ENCODE measurements around the gene PRKACB. TPM values are rescaled to one million over a fixed set of nuclear protein-coding genes. Genes with fewer than 3 reads are reported as not detected.

PRKACB gene
- total and polyA plus RNA-seq, 8 donors, result 22.4 to 54.9 (median 45.3) TPM

DNA sequence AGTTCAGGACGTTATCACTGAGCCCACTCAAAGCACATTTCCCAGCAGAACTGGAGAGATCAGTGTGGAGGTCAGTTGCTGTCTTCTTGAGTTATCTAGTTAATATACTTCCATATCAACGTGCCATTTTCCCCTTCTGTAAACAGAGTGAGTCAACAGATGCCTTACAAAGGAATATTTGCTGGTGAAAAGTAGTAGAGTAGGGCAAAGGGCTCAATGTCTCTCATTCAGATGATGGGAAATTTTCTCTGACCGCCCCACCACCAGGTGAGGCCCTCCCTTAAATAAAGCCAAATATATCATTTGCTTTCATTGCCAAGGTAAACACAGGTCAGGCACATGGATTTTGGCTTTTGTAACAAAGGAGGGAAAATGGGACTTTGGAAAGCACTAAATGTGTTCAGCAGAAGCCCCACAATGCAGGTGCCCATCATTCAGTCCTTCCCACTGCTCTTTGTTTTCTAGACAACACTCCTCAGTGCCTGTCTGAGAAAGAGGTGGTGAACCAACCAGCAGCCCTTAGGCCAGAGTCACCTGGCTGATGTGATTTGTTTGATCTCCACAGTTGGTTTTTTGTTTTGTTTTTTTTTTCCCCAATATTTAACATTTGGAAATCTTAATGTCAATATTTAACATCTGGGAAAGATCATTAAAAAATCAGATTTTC lies 116.9 kb downstream of the PRKACB start:
- ATAC-seq (no peak), DNase-seq (no peak)
- H3K4me3 ChIP-seq, result no peak overlapping the region
- no peaks in the 10 kb centered on the region for H3K9me3 ChIP-seq
- H3K36me3 ChIP-seq, result no peaks in the 10 kb centered on the region
- no peak overlapping the region for H3K27ac ChIP-seq
- TF ChIP-seq, protein P1, sequence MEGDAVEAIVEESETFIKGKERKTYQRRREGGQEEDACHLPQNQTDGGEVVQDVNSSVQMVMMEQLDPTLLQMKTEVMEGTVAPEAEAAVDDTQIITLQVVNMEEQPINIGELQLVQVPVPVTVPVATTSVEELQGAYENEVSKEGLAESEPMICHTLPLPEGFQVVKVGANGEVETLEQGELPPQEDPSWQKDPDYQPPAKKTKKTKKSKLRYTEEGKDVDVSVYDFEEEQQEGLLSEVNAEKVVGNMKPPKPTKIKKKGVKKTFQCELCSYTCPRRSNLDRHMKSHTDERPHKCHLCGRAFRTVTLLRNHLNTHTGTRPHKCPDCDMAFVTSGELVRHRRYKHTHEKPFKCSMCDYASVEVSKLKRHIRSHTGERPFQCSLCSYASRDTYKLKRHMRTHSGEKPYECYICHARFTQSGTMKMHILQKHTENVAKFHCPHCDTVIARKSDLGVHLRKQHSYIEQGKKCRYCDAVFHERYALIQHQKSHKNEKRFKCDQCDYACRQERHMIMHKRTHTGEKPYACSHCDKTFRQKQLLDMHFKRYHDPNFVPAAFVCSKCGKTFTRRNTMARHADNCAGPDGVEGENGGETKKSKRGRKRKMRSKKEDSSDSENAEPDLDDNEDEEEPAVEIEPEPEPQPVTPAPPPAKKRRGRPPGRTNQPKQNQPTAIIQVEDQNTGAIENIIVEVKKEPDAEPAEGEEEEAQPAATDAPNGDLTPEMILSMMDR (IDR thresholded peaks at IDR 0.05), result no peak
- no peaks in the 10 kb centered on the region for H3K27me3 ChIP-seq
- intact Hi-C loops (cut with DNase I), result no loop called here
- no peaks in the 10 kb centered on the region for H3K4me1 ChIP-seq

- ATAC-seq (no peak), DNase-seq (no peak)
- Histone ChIP-seq H3K4me3 (no peak overlapping the region), H3K9me3 (no peaks in the 10 kb centered on the region), H3K4me1 (no peaks in the 10 kb centered on the region), H3K36me3 (no peaks in the 10 kb centered on the region), H3K27me3 (no peaks in the 10 kb centered on the region), H3K27ac (no peak overlapping the region)
- TF ChIP-seq, protein P1 (IDR thresholded peaks at IDR 0.05), result no peak
- intact Hi-C loops (cut with DNase I), result no loop called here
Measured at GRCh38 chr1:84264961-84265360, 120.9 kb downstream of the PRKACB start.

GRCh38 chr1:84265867-84266266 lies 121.8 kb downstream of the PRKACB start:
- Histone ChIP-seq H3K27ac (no peak overlapping the region), H3K9me3 (no peaks in the 10 kb centered on the region), H3K27me3 (no peaks in the 10 kb centered on the region), H3K4me1 (no peaks in the 10 kb centered on the region), H3K36me3 (no peaks in the 10 kb centered on the region), H3K4me3 (no peak overlapping the region)
- TF ChIP-seq, protein P1 (IDR thresholded peaks at IDR 0.05), result no peak
- intact Hi-C loops (cut with DNase I), result no loop called here
- no peak for DNase-seq
- no peak for ATAC-seq

- Histone ChIP-seq H3K4me3 (no peak overlapping the region), H3K4me1 (peaks cover 0 to 7% of the 10 kb centered on the region in 2 donors)
- intact Hi-C loops (cut with DNase I), result no loop called here
Measured at GRCh38 chr1:84266748-84267147, 122.7 kb downstream of the PRKACB start.

GRCh38 chr1:84267476-84267875 lies 123.4 kb downstream of the PRKACB start:
- peaks cover 0 to 10% of the 10 kb centered on the region in 2 donors for H3K4me1 ChIP-seq
- DNase-seq (no peak), ATAC-seq (no peak)
- H3K36me3 ChIP-seq, result no peaks in the 10 kb centered on the region
- intact Hi-C loops (cut with DNase I), result no loop called here
- H3K9me3 ChIP-seq, result no peaks in the 10 kb centered on the region
- TF ChIP-seq, protein P1 (IDR thresholded peaks at IDR 0.05), result no peak
- no peaks in the 10 kb centered on the region for H3K27me3 ChIP-seq
- H3K27ac ChIP-seq, result no peak overlapping the region
- no peak overlapping the region for H3K4me3 ChIP-seq

More at GRCh38 chr1:84266748-84267147, 122.7 kb downstream of the PRKACB start:
- H3K27ac ChIP-seq, result no peak overlapping the region
- TF ChIP-seq, protein P1 (IDR thresholded peaks at IDR 0.05), result no peak
- no peaks in the 10 kb centered on the region for H3K36me3 ChIP-seq
- no peaks in the 10 kb centered on the region for H3K9me3 ChIP-seq
- no peaks in the 10 kb centered on the region for H3K27me3 ChIP-seq
- DNase-seq (no peak), ATAC-seq (no peak)

All from left lung (tissue), 10 donors.